ENCODE data around the gene NPIPA1.
"Not testable (repeated sequence)": the region's sequence is repeated elsewhere in the genome, so short reads cannot be mapped to it uniquely, and the experiment has no call there.

DNA sequence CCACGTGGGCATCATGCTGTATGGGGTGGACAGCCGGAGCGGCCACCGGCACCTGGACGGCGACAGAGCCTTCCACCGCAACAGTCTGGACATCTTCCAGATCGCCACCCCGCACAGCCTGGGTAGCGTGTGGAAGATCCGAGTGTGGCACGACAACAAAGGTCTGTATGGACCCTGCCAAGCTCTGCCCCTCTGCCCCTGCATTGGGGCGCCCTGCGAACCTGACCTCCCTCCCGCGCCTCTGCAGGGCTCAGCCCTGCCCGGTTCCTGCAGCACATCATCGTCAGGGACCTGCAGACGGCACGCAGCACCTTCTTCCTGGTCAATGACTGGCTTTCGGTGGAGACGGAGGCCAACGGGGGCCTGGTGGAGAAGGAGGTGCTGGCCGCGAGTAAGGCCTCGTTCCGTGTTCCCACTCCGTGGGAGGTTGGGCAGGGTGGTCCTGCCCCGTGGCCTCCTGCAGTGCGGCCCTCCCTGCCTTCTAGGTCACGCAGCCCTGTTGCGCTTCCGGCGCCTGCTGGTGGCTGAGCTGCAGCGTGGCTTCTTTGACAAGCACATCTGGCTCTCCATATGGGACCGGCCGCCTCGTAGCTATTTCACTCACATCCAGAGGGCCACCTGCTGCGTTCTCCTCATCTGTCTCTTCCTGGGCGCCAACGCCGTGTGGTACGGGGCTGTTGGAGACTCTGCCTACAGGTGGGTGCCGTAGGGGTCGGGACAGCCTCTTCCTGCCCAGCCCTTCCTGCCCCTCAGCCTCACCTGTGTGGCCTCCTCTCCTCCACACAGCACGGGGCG lies 4.5 kb upstream of the NPIPA1 start:
- TF ChIP-seq, protein P1, sequence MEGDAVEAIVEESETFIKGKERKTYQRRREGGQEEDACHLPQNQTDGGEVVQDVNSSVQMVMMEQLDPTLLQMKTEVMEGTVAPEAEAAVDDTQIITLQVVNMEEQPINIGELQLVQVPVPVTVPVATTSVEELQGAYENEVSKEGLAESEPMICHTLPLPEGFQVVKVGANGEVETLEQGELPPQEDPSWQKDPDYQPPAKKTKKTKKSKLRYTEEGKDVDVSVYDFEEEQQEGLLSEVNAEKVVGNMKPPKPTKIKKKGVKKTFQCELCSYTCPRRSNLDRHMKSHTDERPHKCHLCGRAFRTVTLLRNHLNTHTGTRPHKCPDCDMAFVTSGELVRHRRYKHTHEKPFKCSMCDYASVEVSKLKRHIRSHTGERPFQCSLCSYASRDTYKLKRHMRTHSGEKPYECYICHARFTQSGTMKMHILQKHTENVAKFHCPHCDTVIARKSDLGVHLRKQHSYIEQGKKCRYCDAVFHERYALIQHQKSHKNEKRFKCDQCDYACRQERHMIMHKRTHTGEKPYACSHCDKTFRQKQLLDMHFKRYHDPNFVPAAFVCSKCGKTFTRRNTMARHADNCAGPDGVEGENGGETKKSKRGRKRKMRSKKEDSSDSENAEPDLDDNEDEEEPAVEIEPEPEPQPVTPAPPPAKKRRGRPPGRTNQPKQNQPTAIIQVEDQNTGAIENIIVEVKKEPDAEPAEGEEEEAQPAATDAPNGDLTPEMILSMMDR (IDR thresholded peaks at IDR 0.05) = not testable (repeated sequence)
- TF ChIP-seq EZH2phosphoT487 (IDR thresholded peaks at IDR 0.05) = not testable (repeated sequence)
